OCI-LY1 (cell line): ENCODE data around the gene SMURF2.

Experiments used
- H2AFZ ChIP-seq: fragments of 200-600 bp; sonication (generic), shearing (Covaris generic); 2 replicates; pipeline ENCODE4 v1.6.0; 2014; ENCODE audit warnings: antibody characterized with exemption, mild to moderate bottlenecking, low read length
- H3F3A ChIP-seq: fragments of 200-600 bp; sonication (generic), shearing (Covaris generic); 2 replicates; pipeline ENCODE4 v1.6.0; 2014; ENCODE audit warnings: mild to moderate bottlenecking, antibody characterized with exemption, low read length, moderate library complexity; ENCODE audit not compliant: insufficient read depth
- H3K27ac ChIP-seq: fragments of 200-600 bp; sonication (generic); 2 replicates; pipeline ENCODE4 v1.5.1; 2014; ENCODE audit warnings: low read length, mixed run types, mild to moderate bottlenecking, low read depth; ENCODE audit not compliant: poor library complexity, severe bottlenecking
- H3K27me3 ChIP-seq: fragments of 200-600 bp; sonication (generic); 2 replicates; pipeline ENCODE4 v1.6.0; 2014; ENCODE audit warnings: antibody characterized with exemption, mild to moderate bottlenecking, low read length, moderate library complexity; ENCODE audit not compliant: insufficient read depth
- H3K36me3 ChIP-seq: fragments of 200-600 bp; sonication (generic); 2 replicates; pipeline ENCODE4 v1.6.1; 2014; ENCODE audit warnings: mild to moderate bottlenecking, antibody characterized with exemption, low read length, moderate library complexity, mixed read lengths; ENCODE audit not compliant: insufficient read depth
- H3K4me1 ChIP-seq: fragments of 200-600 bp; sonication (generic); 2 replicates; pipeline ENCODE4 v1.5.1; 2014; ENCODE audit warnings: mild to moderate bottlenecking, low read length, moderate library complexity; ENCODE audit not compliant: insufficient read depth, severe bottlenecking
- H3K4me2 ChIP-seq: fragments of 200-600 bp; sonication (generic), shearing (Covaris generic); 2 replicates; pipeline ENCODE4 v1.6.1; 2014; ENCODE audit warnings: low read length
- H3K4me3 ChIP-seq: fragments of 200-600 bp; sonication (generic); 2 replicates; pipeline ENCODE4 v1.5.1; 2014; ENCODE audit warnings: low read length, low read depth, mild to moderate bottlenecking, mixed read lengths; ENCODE audit not compliant: poor library complexity, severe bottlenecking
- H3K79me2 ChIP-seq: fragments of 200-600 bp; shearing (Covaris generic); 2 replicates; pipeline ENCODE4 v1.6.1; 2016; ENCODE audit warnings: mixed run types, low read length, mixed read lengths; ENCODE audit not compliant: insufficient read depth
- H3K9ac ChIP-seq: fragments of 200-600 bp; sonication (generic), shearing (Covaris generic); 2 replicates; pipeline ENCODE4 v1.6.1; 2014; ENCODE audit warnings: mild to moderate bottlenecking, low read length, mixed read lengths
- H3K9me2 ChIP-seq: fragments of 200-600 bp; sonication (generic), shearing (Covaris generic); 2 replicates; pipeline ENCODE4 v1.6.1; 2014; ENCODE audit warnings: low read depth, mild to moderate bottlenecking, low read length, mixed read lengths
- H3K9me3 ChIP-seq: fragments of 200-600 bp; shearing (Covaris generic); 2 replicates; pipeline ENCODE4 v1.6.1; 2014; ENCODE audit warnings: low read length, mixed read lengths
- H4K20me1 ChIP-seq: fragments of 200-600 bp; sonication (generic), shearing (Covaris generic); 2 replicates; pipeline ENCODE4 v1.6.0; 2016; ENCODE audit warnings: mild to moderate bottlenecking, low read length; ENCODE audit not compliant: insufficient read depth
- EZH2 ChIP-seq: fragments of 200-600 bp; sonication (generic), shearing (Covaris generic); IDR thresholded peaks from 2 replicates; pipeline ENCODE4 v1.8.0; 2017; ENCODE audit warnings: borderline replicate concordance, mixed run types, mild to moderate bottlenecking, antibody characterized with exemption, low read length, moderate library complexity, mixed read lengths
- TF ChIP-seq, protein P1 (sequence below): fragments of 200-600 bp; sonication (generic), shearing (Covaris generic); IDR thresholded peaks from 2 replicates; pipeline ENCODE4 v1.5.1; 2017; ENCODE audit warnings: mild to moderate bottlenecking, antibody characterized with exemption, low read length, moderate library complexity, mixed read lengths

Gene SMURF2

DNA sequence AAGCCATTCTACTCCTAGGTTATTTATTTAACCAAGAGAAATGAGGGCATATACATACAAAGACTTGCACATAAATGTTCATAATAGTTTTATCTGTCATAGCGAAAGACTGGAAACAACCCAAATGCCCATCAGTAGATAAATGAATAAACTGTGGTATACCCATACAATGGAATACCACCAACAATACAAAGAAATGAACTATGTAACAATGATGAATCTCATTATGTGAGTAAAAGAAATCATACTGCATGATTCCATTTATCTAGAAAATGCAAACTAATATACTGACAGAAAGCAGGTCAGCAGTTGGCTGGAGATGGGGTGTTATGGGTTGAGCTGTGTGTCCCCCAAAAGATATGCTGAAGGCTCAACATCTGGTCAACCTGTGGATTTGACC lies 98.0 kb downstream of the SMURF2 start:
- TF ChIP-seq, protein P1, sequence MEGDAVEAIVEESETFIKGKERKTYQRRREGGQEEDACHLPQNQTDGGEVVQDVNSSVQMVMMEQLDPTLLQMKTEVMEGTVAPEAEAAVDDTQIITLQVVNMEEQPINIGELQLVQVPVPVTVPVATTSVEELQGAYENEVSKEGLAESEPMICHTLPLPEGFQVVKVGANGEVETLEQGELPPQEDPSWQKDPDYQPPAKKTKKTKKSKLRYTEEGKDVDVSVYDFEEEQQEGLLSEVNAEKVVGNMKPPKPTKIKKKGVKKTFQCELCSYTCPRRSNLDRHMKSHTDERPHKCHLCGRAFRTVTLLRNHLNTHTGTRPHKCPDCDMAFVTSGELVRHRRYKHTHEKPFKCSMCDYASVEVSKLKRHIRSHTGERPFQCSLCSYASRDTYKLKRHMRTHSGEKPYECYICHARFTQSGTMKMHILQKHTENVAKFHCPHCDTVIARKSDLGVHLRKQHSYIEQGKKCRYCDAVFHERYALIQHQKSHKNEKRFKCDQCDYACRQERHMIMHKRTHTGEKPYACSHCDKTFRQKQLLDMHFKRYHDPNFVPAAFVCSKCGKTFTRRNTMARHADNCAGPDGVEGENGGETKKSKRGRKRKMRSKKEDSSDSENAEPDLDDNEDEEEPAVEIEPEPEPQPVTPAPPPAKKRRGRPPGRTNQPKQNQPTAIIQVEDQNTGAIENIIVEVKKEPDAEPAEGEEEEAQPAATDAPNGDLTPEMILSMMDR, result no peak
- TF ChIP-seq EZH2, result no peak
- Histone ChIP-seq H3K4me2 (no peak overlapping the region), H3K4me1 (no peaks in the 10 kb centered on the region), H3K36me3 (peaks cover 18% of the 10 kb centered on the region), H2AFZ (no peak overlapping the region), H3K9ac (no peak overlapping the region), H3K4me3 (no peak overlapping the region), H3K27me3 (no peaks in the 10 kb centered on the region), H3K27ac (no peak overlapping the region), H3K9me3 (no peaks in the 10 kb centered on the region), H3F3A (no peaks in the 10 kb centered on the region), H3K79me2 (no peaks in the 10 kb centered on the region), H3K9me2 (no peaks in the 10 kb centered on the region), H4K20me1 (no peaks in the 10 kb centered on the region)

DNA sequence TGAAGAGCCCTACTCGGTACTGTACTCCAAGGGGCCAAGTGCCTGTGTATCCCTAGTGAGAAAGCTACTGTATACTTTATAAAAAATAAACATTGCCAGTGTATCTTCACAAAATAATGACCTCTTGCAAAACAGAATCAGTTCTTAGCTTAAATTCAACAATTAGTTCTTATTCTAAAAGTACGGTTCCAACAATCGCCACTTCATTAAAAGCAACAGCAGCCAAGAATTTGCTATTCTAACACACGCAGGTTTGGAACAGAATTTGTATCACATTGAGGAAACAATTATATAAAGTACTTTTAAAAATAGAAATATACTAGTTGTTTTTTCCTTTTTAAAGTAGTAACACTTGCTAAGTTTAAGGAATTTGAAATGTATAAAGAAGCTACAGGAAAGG lies 106.8 kb downstream of the SMURF2 start:
- no peaks in the 10 kb centered on the region for H3F3A ChIP-seq
- no peaks in the 10 kb centered on the region for H3K27me3 ChIP-seq
- no peaks in the 10 kb centered on the region for H4K20me1 ChIP-seq
- H3K9me2 ChIP-seq, result no peaks in the 10 kb centered on the region
- no peaks in the 10 kb centered on the region for H3K4me1 ChIP-seq
- TF ChIP-seq, protein P1, result no peak
- TF ChIP-seq EZH2, result no peak
- H3K36me3 ChIP-seq, result peaks cover 27% of the 10 kb centered on the region
- H3K9ac ChIP-seq, result no peak overlapping the region
- H3K27ac ChIP-seq, result no peak overlapping the region
- no peaks in the 10 kb centered on the region for H3K79me2 ChIP-seq
- no peak overlapping the region for H3K4me2 ChIP-seq
- H2AFZ ChIP-seq, result no peak overlapping the region
- no peak overlapping the region for H3K4me3 ChIP-seq
- no peaks in the 10 kb centered on the region for H3K9me3 ChIP-seq

DNA sequence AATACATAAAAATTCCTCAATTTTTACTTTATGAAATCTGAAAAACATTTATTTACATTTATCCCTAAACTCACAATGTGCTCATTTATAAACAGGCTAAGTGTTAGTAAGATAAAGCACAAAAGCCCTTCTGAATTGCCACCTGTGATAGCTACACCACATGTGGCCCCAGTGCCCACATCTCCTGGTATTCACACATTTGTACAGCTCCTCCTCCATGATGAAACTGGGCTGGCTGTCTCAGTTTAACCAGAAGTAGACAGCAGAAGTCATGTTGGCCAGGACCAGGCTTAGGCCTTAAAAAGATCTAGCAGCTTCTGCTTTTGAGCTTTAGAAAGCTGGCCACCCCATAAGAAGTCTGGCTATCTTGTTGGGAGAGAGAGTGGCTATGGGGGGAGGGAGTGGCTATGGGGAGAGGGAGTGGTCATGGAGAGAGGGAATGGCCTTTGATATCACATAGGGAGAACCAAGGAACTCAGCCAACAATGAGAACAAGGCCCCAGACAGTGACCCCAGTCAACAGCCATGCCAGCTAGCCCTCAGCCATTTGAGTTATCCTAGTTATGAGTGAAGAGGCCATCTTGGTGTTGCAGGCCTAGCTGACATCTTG lies 108.0 kb downstream of the SMURF2 start:
- H3K9me2 ChIP-seq, result no peaks in the 10 kb centered on the region
- H3K4me2 ChIP-seq, result no peak overlapping the region
- no peak overlapping the region for H3K9ac ChIP-seq
- no peak overlapping the region for H3K27ac ChIP-seq
- H3F3A ChIP-seq, result no peaks in the 10 kb centered on the region
- no peaks in the 10 kb centered on the region for H3K79me2 ChIP-seq
- H3K4me1 ChIP-seq, result no peaks in the 10 kb centered on the region
- H3K4me3 ChIP-seq, result no peak overlapping the region
- peaks cover 33% of the 10 kb centered on the region for H3K36me3 ChIP-seq
- no peak overlapping the region for H2AFZ ChIP-seq
- no peaks in the 10 kb centered on the region for H4K20me1 ChIP-seq
- H3K27me3 ChIP-seq, result no peaks in the 10 kb centered on the region
- no peaks in the 10 kb centered on the region for H3K9me3 ChIP-seq
- TF ChIP-seq EZH2, result no peak
- TF ChIP-seq, protein P1, result no peak
